B cell (primary cell): Measurements from ENCODE around the gene FBXL13.

ENCODE experiments used
- EZH2 ChIP-seq: IDR thresholded peaks from 2 replicates; pipeline ENCODE4 v1.6.1; 2012; ENCODE audit warnings: borderline replicate concordance, low read depth, mild to moderate bottlenecking, moderate library complexity, low read length; ENCODE audit not compliant: insufficient read depth, poor library complexity, severe bottlenecking
- TF ChIP-seq, protein P1 (sequence below): fragments of 200-600 bp; IDR thresholded peaks from one replicate; pipeline ENCODE4 v1.8.0; 2022; ENCODE audit warnings: antibody characterized with exemption, mild to moderate bottlenecking

DNA sequence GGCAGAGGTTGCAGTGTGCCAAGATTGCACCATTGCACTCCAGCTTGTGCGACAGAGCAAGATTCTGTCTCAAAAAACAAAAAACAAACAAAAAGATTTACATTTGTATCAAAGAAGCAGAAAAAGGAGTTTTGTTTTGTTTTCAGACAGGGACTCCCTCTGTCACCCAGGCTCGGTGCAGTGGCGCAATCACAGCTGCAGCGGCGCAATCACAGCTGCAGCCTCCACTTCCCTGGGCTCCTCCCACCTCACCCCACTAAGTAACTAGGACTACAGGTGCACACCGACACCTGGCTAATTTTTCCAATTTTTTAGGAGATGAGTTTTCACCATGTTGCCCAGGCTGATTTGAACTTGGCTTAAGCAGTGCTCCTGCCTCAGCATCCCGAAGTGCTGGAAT lies 2.2 kb upstream of the FBXL13 start:
- TF ChIP-seq, protein P1, sequence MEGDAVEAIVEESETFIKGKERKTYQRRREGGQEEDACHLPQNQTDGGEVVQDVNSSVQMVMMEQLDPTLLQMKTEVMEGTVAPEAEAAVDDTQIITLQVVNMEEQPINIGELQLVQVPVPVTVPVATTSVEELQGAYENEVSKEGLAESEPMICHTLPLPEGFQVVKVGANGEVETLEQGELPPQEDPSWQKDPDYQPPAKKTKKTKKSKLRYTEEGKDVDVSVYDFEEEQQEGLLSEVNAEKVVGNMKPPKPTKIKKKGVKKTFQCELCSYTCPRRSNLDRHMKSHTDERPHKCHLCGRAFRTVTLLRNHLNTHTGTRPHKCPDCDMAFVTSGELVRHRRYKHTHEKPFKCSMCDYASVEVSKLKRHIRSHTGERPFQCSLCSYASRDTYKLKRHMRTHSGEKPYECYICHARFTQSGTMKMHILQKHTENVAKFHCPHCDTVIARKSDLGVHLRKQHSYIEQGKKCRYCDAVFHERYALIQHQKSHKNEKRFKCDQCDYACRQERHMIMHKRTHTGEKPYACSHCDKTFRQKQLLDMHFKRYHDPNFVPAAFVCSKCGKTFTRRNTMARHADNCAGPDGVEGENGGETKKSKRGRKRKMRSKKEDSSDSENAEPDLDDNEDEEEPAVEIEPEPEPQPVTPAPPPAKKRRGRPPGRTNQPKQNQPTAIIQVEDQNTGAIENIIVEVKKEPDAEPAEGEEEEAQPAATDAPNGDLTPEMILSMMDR, result no peak
- TF ChIP-seq EZH2, result no peak
